ENCODE results near the gene CALU. TPM values are rescaled to one million over a fixed set of nuclear protein-coding genes. Genes with fewer than 3 reads are reported as not detected.

CALU gene
- total RNA-seq, 2 experiments from 2014 or later = 26.0 to 30.2 TPM

GRCh38 chr7:128708235-128708634, 30.9 kb upstream of the CALU start:
- peaks cover 12% of the 10 kb centered on the region for H3K27me3 Mint-ChIP-seq
- H3K4me3 Mint-ChIP-seq = no peak overlapping the region
- no peaks in the 10 kb centered on the region for H3K9me3 Mint-ChIP-seq
- DNase-seq (no peak), ATAC-seq (ENCODE audit: low read depth) (no peak)
- H3K27ac Mint-ChIP-seq = no peak overlapping the region
- H3K4me1 Mint-ChIP-seq = peaks cover 1% of the 10 kb centered on the region
- POLR2A ChIA-PET = interaction anchor here (0.7 kb wide), 1 partner anchor 499 kb away, joined by 4 read pairs; no protein-coding TSS in a partner anchor
- H3K36me3 Mint-ChIP-seq = no peaks in the 10 kb centered on the region

DNA sequence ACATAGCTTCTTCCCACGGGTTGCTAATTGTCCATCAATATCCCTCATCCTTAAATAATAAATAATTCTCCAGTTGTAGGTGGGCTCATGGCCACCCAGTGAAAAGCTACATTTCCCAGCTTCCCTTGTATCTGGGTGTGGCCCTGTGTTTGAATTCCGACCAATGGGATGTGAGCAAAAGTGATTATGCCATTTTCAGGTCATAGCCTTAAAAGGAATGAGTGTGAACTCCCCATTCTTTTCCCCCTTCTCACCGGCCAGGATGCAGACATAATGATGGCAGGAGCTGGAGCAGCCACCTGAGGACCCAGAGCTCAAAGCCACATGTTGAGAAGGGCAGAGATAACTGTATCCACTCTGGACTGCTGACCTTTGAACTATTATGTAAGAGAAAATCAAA, 30.3 kb upstream of the CALU start:
- Mint-ChIP-seq H3K4me1 (no peaks in the 10 kb centered on the region), H3K36me3 (no peaks in the 10 kb centered on the region), H3K27ac (no peak overlapping the region), H3K9me3 (no peaks in the 10 kb centered on the region), H3K27me3 (peaks cover 10% of the 10 kb centered on the region), H3K4me3 (no peak overlapping the region)
- POLR2A ChIA-PET = no interaction called here
- DNase-seq (no peak), ATAC-seq (ENCODE audit: low read depth) (no peak)

DNA sequence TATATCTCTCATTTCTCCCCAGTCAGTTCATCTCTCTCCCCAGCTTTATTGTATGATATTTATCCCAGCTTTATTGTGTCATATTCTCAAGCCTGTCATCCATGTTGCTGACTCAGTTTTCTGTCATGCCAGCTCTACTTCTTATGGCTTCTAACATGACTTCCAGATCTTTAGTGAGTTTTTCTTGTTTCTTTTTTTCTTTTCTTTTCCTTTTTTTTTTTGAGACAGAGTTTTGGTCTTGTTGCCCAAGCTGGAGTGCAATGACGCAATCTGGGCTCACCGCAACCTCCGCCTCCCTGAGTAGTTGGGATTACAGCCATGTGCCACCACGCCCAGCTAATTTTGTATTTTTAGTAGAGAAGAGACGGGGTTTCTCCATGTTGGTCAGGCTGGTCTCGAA, 28.7 kb upstream of the CALU start:
- ATAC-seq (ENCODE audit: low read depth) = no peak
- H3K27me3 Mint-ChIP-seq = peaks cover 22% of the 10 kb centered on the region
- no peaks in the 10 kb centered on the region for H3K4me1 Mint-ChIP-seq
- H3K4me3 Mint-ChIP-seq = no peak overlapping the region
- DNase-seq = no peak
- no peak overlapping the region for H3K27ac Mint-ChIP-seq
- H3K36me3 Mint-ChIP-seq = no peaks in the 10 kb centered on the region
- H3K9me3 Mint-ChIP-seq = no peaks in the 10 kb centered on the region
- POLR2A ChIA-PET = no interaction called here

- Mint-ChIP-seq H3K27ac (no peak overlapping the region), H3K9me3 (no peaks in the 10 kb centered on the region), H3K4me1 (no peaks in the 10 kb centered on the region), H3K4me3 (no peak overlapping the region), H3K27me3 (peaks cover 30% of the 10 kb centered on the region), H3K36me3 (no peaks in the 10 kb centered on the region)
- POLR2A ChIA-PET = no interaction called here
- ATAC-seq (ENCODE audit: low read depth) = no peak
- DNase-seq = no peak
Measured at GRCh38 chr7:128713794-128714193, 25.4 kb upstream of the CALU start.

DNA sequence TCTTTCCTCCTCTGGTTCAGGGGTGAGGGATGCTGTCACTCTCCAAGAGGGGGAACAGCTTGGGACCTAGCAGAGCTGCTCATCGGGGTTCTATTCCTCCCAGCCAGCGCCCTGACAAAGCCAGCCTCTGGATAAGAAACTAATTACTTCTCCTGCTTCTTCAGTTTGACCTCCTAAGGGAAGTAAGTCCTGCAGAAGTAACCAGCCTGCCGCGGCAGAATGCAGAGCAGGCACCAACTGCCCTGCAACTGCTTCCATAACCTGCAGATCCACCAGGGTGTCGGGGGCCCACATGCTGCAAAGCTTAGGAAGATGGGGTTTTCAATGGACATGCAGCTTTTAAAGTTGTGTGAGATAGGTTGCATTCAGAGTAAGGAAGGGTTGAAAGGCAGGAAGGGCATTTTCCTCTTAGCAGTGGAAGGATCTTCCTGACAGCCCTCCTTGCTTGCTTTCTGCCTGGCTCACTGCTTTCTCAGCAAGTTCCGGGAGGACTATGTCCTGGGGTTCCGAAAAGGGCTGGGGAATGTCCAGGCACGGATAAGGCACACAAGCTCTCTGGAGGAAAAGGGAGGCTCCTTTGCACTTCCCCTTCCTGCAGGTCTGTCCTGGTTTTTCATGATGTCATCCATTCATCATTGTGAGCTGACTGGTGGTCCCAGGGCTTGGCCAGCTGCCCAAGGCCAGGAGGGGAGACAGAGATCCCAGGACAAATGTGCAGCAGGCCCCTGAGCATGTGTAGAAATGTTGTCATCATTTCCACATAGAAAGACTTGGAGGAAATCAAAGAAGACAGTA, 24.3 kb upstream of the CALU start:
- Mint-ChIP-seq H3K27me3 (peaks cover 30% of the 10 kb centered on the region), H3K36me3 (no peaks in the 10 kb centered on the region), H3K4me3 (no peak overlapping the region), H3K9me3 (no peaks in the 10 kb centered on the region), H3K4me1 (no peaks in the 10 kb centered on the region), H3K27ac (no peak overlapping the region)
- DNase-seq (no peak), ATAC-seq (ENCODE audit: low read depth) (no peak)
- POLR2A ChIA-PET = interaction anchor here (0.6 kb wide), 1 partner anchor 141 kb away, joined by 3 read pairs; no protein-coding TSS in a partner anchor

DNA sequence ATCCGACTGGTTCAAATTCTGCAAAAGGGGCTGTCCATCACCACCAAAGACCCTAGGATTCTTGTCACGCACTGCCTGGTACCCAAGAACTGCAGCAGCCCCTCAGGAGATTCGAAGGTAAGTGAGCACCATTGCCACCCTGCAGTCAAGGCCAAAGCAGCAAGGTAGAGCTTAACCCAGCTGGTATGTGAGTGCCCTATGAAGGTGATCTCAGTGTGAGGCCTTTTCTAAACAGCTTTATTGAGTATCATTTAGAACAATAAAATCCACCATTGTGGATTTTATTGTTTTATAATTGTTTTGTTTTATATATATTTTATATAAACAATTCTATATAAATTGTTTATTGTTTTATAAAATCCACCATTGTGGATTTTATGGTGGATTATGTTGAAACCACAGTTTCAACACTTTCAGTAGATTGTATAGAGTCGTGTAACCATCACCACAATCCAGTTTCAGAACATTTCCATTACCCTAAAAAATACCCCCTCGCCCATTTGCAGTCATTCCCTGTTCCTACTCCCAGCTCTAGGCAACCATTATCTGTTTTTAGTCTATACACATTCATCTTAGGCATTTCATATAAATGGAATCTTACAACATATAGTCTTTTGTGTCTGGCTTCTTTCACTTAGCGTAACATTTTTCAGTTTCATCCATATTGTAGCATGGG, 20.1 kb upstream of the CALU start:
- ATAC-seq (ENCODE audit: low read depth) = no peak
- H3K36me3 Mint-ChIP-seq = no peaks in the 10 kb centered on the region
- H3K4me1 Mint-ChIP-seq = no peaks in the 10 kb centered on the region
- POLR2A ChIA-PET = no interaction called here
- no peak for DNase-seq
- H3K27ac Mint-ChIP-seq = no peak overlapping the region
- H3K4me3 Mint-ChIP-seq = no peak overlapping the region
- H3K27me3 Mint-ChIP-seq = peaks cover 37% of the 10 kb centered on the region
- H3K9me3 Mint-ChIP-seq = no peaks in the 10 kb centered on the region

- H3K27ac Mint-ChIP-seq = no peak overlapping the region
- POLR2A ChIA-PET = no interaction called here
- no peaks in the 10 kb centered on the region for H3K36me3 Mint-ChIP-seq
- H3K9me3 Mint-ChIP-seq = no peaks in the 10 kb centered on the region
- H3K4me3 Mint-ChIP-seq = no peak overlapping the region
- H3K27me3 Mint-ChIP-seq = peaks cover 28% of the 10 kb centered on the region
- H3K4me1 Mint-ChIP-seq = no peaks in the 10 kb centered on the region
- no peak for DNase-seq
- no peak for ATAC-seq (ENCODE audit: low read depth)
Measured at GRCh38 chr7:128721376-128721775, 17.8 kb upstream of the CALU start.

GRCh38 chr7:128724743-128725142, 14.4 kb upstream of the CALU start:
- Mint-ChIP-seq H3K27me3 (peaks cover 35% of the 10 kb centered on the region), H3K4me3 (no peak overlapping the region), H3K9me3 (no peaks in the 10 kb centered on the region), H3K27ac (no peak overlapping the region), H3K4me1 (no peaks in the 10 kb centered on the region), H3K36me3 (no peaks in the 10 kb centered on the region)
- POLR2A ChIA-PET = interaction anchor here (0.6 kb wide), 1 partner anchor 255 kb away, joined by 5 read pairs; no protein-coding TSS in a partner anchor
- ATAC-seq (ENCODE audit: low read depth) (no peak), DNase-seq (no peak)

DNA sequence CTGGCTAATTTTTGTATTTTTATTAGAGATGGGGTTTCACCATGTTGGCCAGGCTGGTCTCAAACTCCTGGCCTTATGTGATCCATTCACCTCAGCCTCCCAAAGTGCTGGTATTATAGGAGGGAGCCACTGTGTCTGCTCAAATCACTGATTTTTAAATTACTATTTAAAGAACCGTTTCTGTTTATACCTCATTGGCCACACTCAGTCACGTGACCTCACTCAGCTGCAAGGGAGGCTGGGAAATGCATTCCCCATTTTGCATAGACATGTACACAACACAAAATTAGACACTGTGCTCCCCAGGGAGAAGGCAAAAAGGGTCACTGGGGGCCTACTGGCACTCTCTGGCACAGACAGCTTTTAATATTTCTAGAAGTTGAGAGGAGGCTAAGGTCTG, 13.6 kb upstream of the CALU start:
- ATAC-seq (ENCODE audit: low read depth) (no peak), DNase-seq (no peak)
- Mint-ChIP-seq H3K27me3 (peaks cover 30% of the 10 kb centered on the region), H3K9me3 (no peaks in the 10 kb centered on the region), H3K27ac (no peak overlapping the region), H3K36me3 (no peaks in the 10 kb centered on the region), H3K4me1 (no peaks in the 10 kb centered on the region), H3K4me3 (no peak overlapping the region)
- POLR2A ChIA-PET = no interaction called here

DNA sequence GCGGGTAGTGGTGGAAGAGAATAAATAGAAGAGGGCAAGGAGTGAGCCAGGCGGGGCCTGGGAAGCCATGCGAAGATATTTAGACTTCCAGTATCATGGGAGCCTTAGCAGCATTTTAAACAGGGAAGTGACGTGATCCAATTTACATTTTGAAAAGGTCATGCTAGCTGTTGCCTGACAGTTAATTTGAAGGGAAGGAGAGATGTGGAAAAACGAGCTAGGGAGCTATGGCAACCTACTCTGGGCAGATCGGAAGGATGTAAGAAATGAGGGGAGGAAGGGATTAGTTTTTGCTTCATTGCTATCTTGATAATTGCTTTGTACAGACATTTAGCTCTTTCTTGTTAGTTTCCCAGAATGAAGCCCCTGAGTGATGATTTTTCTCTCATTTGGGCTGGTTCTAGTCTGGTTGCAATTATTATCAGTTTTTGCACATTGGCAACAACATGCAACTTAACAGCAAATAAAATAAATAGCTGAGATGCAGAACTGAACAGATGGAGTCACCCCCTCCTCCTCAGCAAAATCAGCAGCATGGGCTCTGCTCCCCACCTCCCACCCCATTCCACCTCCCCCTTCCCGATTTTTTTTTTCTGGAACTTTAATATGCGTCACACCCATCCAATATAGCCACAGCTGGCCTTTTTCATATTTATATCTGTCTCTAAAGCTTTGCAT, 13.0 kb upstream of the CALU start:
- no peaks in the 10 kb centered on the region for H3K4me1 Mint-ChIP-seq

GRCh38 chr7:128726737-128727072, 12.5 kb upstream of the CALU start:
- H3K36me3 Mint-ChIP-seq = no peaks in the 10 kb centered on the region
- POLR2A ChIA-PET = no interaction called here
- ATAC-seq (ENCODE audit: low read depth) (no peak), DNase-seq (no peak)
- no peaks in the 10 kb centered on the region for H3K9me3 Mint-ChIP-seq
- no peaks in the 10 kb centered on the region for H3K4me1 Mint-ChIP-seq
- H3K27me3 Mint-ChIP-seq = peaks cover 30% of the 10 kb centered on the region
- no peak overlapping the region for H3K27ac Mint-ChIP-seq
- no peak overlapping the region for H3K4me3 Mint-ChIP-seq

More for the DNA sequence above, 13.0 kb upstream of the CALU start:
- DNase-seq (no peak), ATAC-seq (ENCODE audit: low read depth) (no peak)
- Mint-ChIP-seq H3K36me3 (no peaks in the 10 kb centered on the region), H3K27me3 (peaks cover 30% of the 10 kb centered on the region), H3K4me3 (no peak overlapping the region), H3K27ac (no peak overlapping the region), H3K9me3 (no peaks in the 10 kb centered on the region)
- POLR2A ChIA-PET = no interaction called here

GRCh38 chr7:128727239-128727638, 11.9 kb upstream of the CALU start:
- H3K4me3 Mint-ChIP-seq = no peak overlapping the region
- POLR2A ChIA-PET = no interaction called here
- peaks cover 26% of the 10 kb centered on the region for H3K27me3 Mint-ChIP-seq
- no peak overlapping the region for H3K27ac Mint-ChIP-seq
- DNase-seq (no peak), ATAC-seq (ENCODE audit: low read depth) (no peak)
- no peaks in the 10 kb centered on the region for H3K36me3 Mint-ChIP-seq
- no peaks in the 10 kb centered on the region for H3K9me3 Mint-ChIP-seq
- H3K4me1 Mint-ChIP-seq = no peaks in the 10 kb centered on the region

DNA sequence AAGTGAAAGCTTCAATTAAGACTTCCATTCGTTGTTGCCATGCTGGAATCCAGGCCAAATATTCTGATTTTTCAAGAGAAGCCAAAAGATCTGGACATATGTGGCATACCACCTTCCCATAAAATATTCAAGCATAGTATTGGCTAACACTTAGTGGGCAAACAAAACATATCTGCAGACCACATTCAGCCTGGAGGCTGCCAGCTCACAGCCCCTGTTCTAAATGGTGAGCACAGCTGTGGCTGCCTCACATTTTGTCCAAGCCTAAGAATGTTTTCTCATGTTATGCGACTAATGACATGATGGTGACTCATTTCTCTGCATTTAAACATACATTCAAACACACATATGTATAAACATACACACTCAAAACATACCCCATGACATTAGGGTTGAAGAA, 10.6 kb upstream of the CALU start:
- DNase-seq (no peak), ATAC-seq (ENCODE audit: low read depth) (no peak)
- POLR2A ChIA-PET = no interaction called here
- no peaks in the 10 kb centered on the region for H3K4me1 Mint-ChIP-seq
- H3K36me3 Mint-ChIP-seq = no peaks in the 10 kb centered on the region
- H3K9me3 Mint-ChIP-seq = no peaks in the 10 kb centered on the region
- no peak overlapping the region for H3K27ac Mint-ChIP-seq
- no peak overlapping the region for H3K4me3 Mint-ChIP-seq
- peaks cover 22% of the 10 kb centered on the region for H3K27me3 Mint-ChIP-seq

- H3K27ac Mint-ChIP-seq = no peak overlapping the region
- POLR2A ChIA-PET = no interaction called here
- H3K4me1 Mint-ChIP-seq = no peaks in the 10 kb centered on the region
- no peaks in the 10 kb centered on the region for H3K9me3 Mint-ChIP-seq
- ATAC-seq (ENCODE audit: low read depth) (no peak), DNase-seq (no peak)
- peaks cover 22% of the 10 kb centered on the region for H3K27me3 Mint-ChIP-seq
- no peaks in the 10 kb centered on the region for H3K36me3 Mint-ChIP-seq
- H3K4me3 Mint-ChIP-seq = no peak overlapping the region
Measured at GRCh38 chr7:128729494-128729893, 9.7 kb upstream of the CALU start.
